Mammary epithelial cell (primary cell): Measurements from ENCODE around the gene ENKD1.

Experiments used
- EZH2 ChIP-seq: IDR thresholded peaks from 2 replicates; pipeline ENCODE4 v1.6.1; 2012; ENCODE audit warnings: low read length, inconsistent platforms, borderline replicate concordance
- TF ChIP-seq, protein P1 (sequence below), 2 donors: IDR thresholded peaks in 1 of 2; conservative IDR thresholded peaks in 1 of 2; 2 replicates each; pipeline ENCODE4 v1.5.1; 2011 to 2012; ENCODE audit warnings: inconsistent platforms in 2 of 2, low read length in 2 of 2, mild to moderate bottlenecking in 2 of 2, control low read depth in 1 of 2, low read depth in 1 of 2; ENCODE audit not compliant: insufficient read depth in 1 of 2; ENCODE audit errors: extremely low read depth in 1 of 2

DNA sequence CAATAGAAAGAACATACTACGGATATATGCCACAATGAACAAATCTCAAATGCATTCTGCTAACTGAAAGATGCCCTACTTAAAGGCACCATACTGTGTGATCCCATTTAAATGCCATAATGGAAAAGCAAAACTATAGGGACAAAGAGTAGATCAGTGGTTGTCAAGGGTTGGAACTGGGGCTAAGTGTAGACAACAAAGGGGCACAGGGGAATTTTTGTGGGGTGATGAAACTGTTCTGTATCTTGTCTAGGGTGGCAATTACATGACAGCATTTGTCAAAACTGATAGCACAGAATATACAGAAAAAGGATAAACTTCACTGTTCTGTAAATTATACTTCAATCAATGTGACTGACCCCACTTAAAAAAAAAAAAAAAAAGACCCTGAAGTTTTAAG lies 34.9 kb upstream of the ENKD1 start:
- TF ChIP-seq, protein P1, sequence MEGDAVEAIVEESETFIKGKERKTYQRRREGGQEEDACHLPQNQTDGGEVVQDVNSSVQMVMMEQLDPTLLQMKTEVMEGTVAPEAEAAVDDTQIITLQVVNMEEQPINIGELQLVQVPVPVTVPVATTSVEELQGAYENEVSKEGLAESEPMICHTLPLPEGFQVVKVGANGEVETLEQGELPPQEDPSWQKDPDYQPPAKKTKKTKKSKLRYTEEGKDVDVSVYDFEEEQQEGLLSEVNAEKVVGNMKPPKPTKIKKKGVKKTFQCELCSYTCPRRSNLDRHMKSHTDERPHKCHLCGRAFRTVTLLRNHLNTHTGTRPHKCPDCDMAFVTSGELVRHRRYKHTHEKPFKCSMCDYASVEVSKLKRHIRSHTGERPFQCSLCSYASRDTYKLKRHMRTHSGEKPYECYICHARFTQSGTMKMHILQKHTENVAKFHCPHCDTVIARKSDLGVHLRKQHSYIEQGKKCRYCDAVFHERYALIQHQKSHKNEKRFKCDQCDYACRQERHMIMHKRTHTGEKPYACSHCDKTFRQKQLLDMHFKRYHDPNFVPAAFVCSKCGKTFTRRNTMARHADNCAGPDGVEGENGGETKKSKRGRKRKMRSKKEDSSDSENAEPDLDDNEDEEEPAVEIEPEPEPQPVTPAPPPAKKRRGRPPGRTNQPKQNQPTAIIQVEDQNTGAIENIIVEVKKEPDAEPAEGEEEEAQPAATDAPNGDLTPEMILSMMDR (conservative IDR thresholded peaks at IDR 0.05 in 1 of 2, IDR thresholded peaks at IDR 0.05 in 1 of 2; ENCODE audit: extremely low read depth in 1 of 2, insufficient read depth in 1 of 2, low read depth in 1 of 2, low read length in 2 of 2) = no peak
- TF ChIP-seq EZH2 = no peak
